Chondrocyte (in vitro differentiated cells): ENCODE data around the gene ECD. TPM values are rescaled to one million over a fixed set of nuclear protein-coding genes. Genes with fewer than 3 reads are reported as not detected.

Experiments
- DNase-seq: peaks from one replicate; pipeline ENCODE4 v3.0.0; 2021; ENCODE audit warnings: mixed read lengths, low spot score
- H3K27ac Mint-ChIP-seq: one replicate; pipeline ENCODE4 v1.8.0; 2021; ENCODE audit warnings: mild to moderate bottlenecking, moderate library complexity, mixed read lengths; ENCODE audit not compliant: unreplicated experiment
- H3K27me3 Mint-ChIP-seq: 2 replicates; pipeline ENCODE4 v1.8.0; 2021; ENCODE audit warnings: low read depth, mixed read lengths
- H3K36me3 Mint-ChIP-seq: 2 replicates; pipeline ENCODE4 v1.8.0; 2021; ENCODE audit warnings: low read depth, mixed read lengths
- H3K4me1 Mint-ChIP-seq: 2 replicates; pipeline ENCODE4 v1.8.0; 2021; ENCODE audit warnings: low read depth, mild to moderate bottlenecking, mixed read lengths
- H3K4me3 Mint-ChIP-seq: one replicate; pipeline ENCODE4 v1.8.0; 2021; ENCODE audit warnings: mild to moderate bottlenecking, moderate library complexity, mixed read lengths; ENCODE audit not compliant: unreplicated experiment
- H3K9me3 Mint-ChIP-seq: 2 replicates; pipeline ENCODE4 v1.8.0; 2021; ENCODE audit warnings: low read depth, mixed read lengths
- total RNA-seq: library from RNA; stranded (reverse); gene quantifications from 3 replicates; pipeline ENCODE4 v1.2.1, GENCODE V29; 2021
- TF ChIP-seq, protein P1 (sequence below): fragments of 200-600 bp; sonication (generic); IDR thresholded peaks from 2 replicates; pipeline ENCODE4 v1.5.0; 2021; ENCODE audit warnings: antibody characterized with exemption, mild to moderate bottlenecking, moderate library complexity

ECD gene
- total RNA-seq, 1 donor from 2014 or later, result 26.6 TPM

DNA sequence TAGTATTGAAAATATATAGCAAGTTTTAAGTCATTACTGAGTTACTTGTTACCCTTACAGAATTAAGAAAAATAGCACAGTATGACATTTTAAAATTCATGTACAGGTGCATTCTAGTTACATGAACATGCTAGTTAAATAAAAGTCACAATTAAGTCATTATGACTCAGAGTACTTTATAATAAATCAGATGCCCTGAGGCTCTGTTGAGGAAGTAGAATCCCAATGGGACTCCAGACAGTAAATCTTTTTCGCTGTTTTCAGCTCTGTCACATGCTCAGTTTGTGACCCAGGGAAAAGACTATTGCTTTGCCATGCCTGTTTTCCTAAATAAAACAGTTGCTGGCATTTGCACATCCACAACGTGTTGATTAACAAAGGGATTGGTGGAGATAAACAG is 36.5 kb downstream of the ECD start:
- H3K27me3 Mint-ChIP-seq, result no peaks in the 10 kb centered on the region
- no peak for DNase-seq
- H3K36me3 Mint-ChIP-seq, result peaks cover 31% of the 10 kb centered on the region
- TF ChIP-seq, protein P1, sequence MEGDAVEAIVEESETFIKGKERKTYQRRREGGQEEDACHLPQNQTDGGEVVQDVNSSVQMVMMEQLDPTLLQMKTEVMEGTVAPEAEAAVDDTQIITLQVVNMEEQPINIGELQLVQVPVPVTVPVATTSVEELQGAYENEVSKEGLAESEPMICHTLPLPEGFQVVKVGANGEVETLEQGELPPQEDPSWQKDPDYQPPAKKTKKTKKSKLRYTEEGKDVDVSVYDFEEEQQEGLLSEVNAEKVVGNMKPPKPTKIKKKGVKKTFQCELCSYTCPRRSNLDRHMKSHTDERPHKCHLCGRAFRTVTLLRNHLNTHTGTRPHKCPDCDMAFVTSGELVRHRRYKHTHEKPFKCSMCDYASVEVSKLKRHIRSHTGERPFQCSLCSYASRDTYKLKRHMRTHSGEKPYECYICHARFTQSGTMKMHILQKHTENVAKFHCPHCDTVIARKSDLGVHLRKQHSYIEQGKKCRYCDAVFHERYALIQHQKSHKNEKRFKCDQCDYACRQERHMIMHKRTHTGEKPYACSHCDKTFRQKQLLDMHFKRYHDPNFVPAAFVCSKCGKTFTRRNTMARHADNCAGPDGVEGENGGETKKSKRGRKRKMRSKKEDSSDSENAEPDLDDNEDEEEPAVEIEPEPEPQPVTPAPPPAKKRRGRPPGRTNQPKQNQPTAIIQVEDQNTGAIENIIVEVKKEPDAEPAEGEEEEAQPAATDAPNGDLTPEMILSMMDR, result no peak
- no peak overlapping the region for H3K27ac Mint-ChIP-seq
- H3K4me1 Mint-ChIP-seq, result no peaks in the 10 kb centered on the region
- no peak overlapping the region for H3K4me3 Mint-ChIP-seq
- H3K9me3 Mint-ChIP-seq, result no peaks in the 10 kb centered on the region

DNA sequence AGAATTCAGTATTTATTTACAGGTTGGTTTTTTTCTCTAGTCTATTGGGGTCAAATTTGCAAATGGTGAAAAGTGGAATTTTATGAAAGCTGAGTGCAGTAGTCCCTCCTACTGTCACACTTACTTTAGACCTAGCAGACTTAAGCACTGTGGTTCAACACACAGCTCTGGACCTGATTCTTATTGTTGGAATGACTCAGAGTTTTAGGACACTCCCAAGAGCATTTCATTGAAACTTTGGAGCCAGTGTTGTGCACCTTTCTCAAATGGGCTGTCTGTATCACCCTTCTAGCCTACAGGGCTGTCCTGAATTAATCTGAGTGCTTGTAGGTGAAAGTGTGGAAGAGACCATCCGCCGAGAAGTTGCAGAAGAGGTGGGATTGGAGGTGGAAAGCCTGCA is 41.5 kb downstream of the ECD start:
- no peaks in the 10 kb centered on the region for H3K27me3 Mint-ChIP-seq
- H3K4me1 Mint-ChIP-seq, result no peaks in the 10 kb centered on the region
- H3K4me3 Mint-ChIP-seq, result no peak overlapping the region
- no peak overlapping the region for H3K27ac Mint-ChIP-seq
- TF ChIP-seq, protein P1, result no peak
- H3K9me3 Mint-ChIP-seq, result no peaks in the 10 kb centered on the region
- DNase-seq, result no peak
- H3K36me3 Mint-ChIP-seq, result peaks cover 15% of the 10 kb centered on the region

DNA sequence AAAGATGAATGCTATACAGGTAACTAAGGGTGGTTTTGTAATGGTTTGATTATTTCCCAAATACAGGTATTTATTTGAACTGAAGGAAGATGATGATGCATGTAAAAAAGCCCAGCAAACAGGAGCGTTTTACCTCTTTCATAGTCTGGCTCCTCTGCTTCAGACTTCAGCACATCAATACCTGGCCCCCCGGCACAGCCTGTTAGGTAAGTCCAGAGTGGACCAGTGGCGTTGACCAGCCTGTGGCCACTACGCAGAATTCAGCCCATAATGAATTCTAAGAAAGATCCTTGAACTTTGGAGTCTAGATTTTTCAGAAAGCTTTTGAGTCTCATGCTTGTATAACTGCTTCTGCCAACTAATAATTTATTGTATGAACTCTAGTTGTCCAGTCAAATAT is 47.9 kb downstream of the ECD start:
- Mint-ChIP-seq H3K4me3 (no peak overlapping the region), H3K9me3 (no peaks in the 10 kb centered on the region), H3K27me3 (no peaks in the 10 kb centered on the region), H3K27ac (no peak overlapping the region), H3K4me1 (peaks cover 11% of the 10 kb centered on the region), H3K36me3 (peaks cover 4% of the 10 kb centered on the region)
- DNase-seq, result no peak
- TF ChIP-seq, protein P1, result no peak

DNA sequence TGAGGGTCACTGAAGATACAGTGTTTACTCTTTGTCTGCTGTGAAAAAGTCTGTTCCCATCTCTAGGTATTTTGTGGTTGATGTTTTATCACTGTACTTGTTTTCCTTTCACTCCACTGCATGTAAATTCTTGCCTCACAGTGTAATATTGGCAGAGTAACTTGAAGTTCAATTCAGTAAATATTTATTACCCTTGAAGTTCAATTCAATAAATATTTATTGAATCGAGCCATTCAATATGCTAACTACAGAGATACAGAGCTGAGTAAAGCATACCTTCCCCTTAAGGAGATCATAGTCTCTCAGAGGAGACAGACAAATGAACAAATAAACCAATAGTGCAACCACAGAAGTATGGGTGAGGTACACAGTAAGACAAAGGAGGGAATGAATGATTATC is 48.4 kb downstream of the ECD start:
- H3K27me3 Mint-ChIP-seq, result no peaks in the 10 kb centered on the region
- TF ChIP-seq, protein P1, result no peak
- peaks cover 11% of the 10 kb centered on the region for H3K4me1 Mint-ChIP-seq
- DNase-seq, result no peak
- peaks cover 4% of the 10 kb centered on the region for H3K36me3 Mint-ChIP-seq
- no peak overlapping the region for H3K4me3 Mint-ChIP-seq
- H3K27ac Mint-ChIP-seq, result no peak overlapping the region
- no peaks in the 10 kb centered on the region for H3K9me3 Mint-ChIP-seq

DNA sequence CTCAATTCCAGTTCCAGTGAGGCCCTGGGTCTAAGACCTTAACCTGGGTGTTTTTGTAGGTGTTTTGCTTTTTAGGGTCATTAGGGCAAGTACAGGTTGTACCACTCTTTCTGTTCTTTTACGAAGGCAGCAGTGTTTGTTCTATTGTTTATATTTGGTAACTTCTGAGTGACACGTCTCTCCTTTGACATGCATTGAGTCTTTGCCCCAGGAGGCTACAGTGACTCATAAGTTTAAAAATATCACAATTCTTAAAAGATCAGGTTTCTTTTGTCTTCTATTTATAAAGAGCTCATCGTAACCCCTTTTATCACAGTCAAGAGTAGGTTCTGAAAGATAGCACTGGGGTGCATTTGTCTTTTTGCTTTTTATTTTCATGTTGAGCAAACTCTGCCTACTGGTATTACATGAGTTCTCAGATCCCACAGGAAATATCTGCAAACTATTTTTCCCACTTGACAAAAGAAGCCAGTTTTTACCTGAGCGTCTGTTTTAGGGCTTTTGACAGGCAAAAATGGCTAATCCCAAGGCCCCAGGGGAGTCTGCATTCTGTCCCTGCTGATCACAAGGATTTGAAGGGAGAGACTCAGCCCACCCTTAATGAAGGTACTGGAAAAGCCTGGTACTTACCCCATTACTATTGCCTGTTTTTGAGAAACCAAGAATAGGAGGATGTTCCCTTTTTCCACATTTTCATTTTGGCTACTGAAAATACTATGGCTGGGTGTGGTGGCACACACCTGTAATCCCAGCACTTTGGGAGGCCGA is 49.6 kb downstream of the ECD start:
- Mint-ChIP-seq H3K4me3 (no peak overlapping the region), H3K9me3 (no peaks in the 10 kb centered on the region), H3K36me3 (no peaks in the 10 kb centered on the region), H3K4me1 (peaks cover 18% of the 10 kb centered on the region), H3K27me3 (no peaks in the 10 kb centered on the region), H3K27ac (peak overlapping the region; percentile 24)
- DNase-seq, result no peak
- TF ChIP-seq, protein P1, result no peak
